Chondrocyte (in vitro differentiated cells): Measurements from ENCODE around the gene MGST3. TPM values are rescaled to one million over a fixed set of nuclear protein-coding genes. Genes with fewer than 3 reads are reported as not detected.

Experiments
- DNase-seq: peaks from one replicate; pipeline ENCODE4 v3.0.0; 2021; ENCODE audit warnings: mixed read lengths, low spot score
- H3K27ac Mint-ChIP-seq: one replicate; pipeline ENCODE4 v1.8.0; 2021; ENCODE audit warnings: mild to moderate bottlenecking, moderate library complexity, mixed read lengths; ENCODE audit not compliant: unreplicated experiment
- H3K27me3 Mint-ChIP-seq: 2 replicates; pipeline ENCODE4 v1.8.0; 2021; ENCODE audit warnings: low read depth, mixed read lengths
- H3K36me3 Mint-ChIP-seq: 2 replicates; pipeline ENCODE4 v1.8.0; 2021; ENCODE audit warnings: low read depth, mixed read lengths
- H3K4me1 Mint-ChIP-seq: 2 replicates; pipeline ENCODE4 v1.8.0; 2021; ENCODE audit warnings: low read depth, mild to moderate bottlenecking, mixed read lengths
- H3K4me3 Mint-ChIP-seq: one replicate; pipeline ENCODE4 v1.8.0; 2021; ENCODE audit warnings: mild to moderate bottlenecking, moderate library complexity, mixed read lengths; ENCODE audit not compliant: unreplicated experiment
- H3K9me3 Mint-ChIP-seq: 2 replicates; pipeline ENCODE4 v1.8.0; 2021; ENCODE audit warnings: low read depth, mixed read lengths
- CTCF ChIP-seq: fragments of 200-600 bp; sonication (generic); IDR thresholded peaks from 2 replicates; pipeline ENCODE4 v1.5.0; 2021; ENCODE audit warnings: antibody characterized with exemption, mild to moderate bottlenecking, moderate library complexity
- total RNA-seq: library from RNA; stranded (reverse); gene quantifications from 3 replicates; pipeline ENCODE4 v1.2.1, GENCODE V29; 2021

MGST3 gene
- total RNA-seq, 1 donor from 2014 or later, result 165 TPM

GRCh38 chr1:165619647-165620151, 11.3 kb upstream of the MGST3 start:
- TF ChIP-seq CTCF, result no peak
- no peak for DNase-seq
- no peak overlapping the region for H3K4me3 Mint-ChIP-seq
- H3K27me3 Mint-ChIP-seq, result peaks cover 48% of the 10 kb centered on the region
- peaks cover 2% of the 10 kb centered on the region for H3K9me3 Mint-ChIP-seq
- no peak overlapping the region for H3K27ac Mint-ChIP-seq
- no peaks in the 10 kb centered on the region for H3K4me1 Mint-ChIP-seq
- no peaks in the 10 kb centered on the region for H3K36me3 Mint-ChIP-seq

- TF ChIP-seq CTCF, result no peak
- no peak for DNase-seq
- Mint-ChIP-seq H3K9me3 (peaks cover under 1% of the 10 kb centered on the region), H3K36me3 (no peaks in the 10 kb centered on the region), H3K27ac (no peak overlapping the region), H3K4me3 (no peak overlapping the region), H3K27me3 (peaks cover 30% of the 10 kb centered on the region), H3K4me1 (no peaks in the 10 kb centered on the region)
Observed at GRCh38 chr1:165623624-165624023, 7.4 kb upstream of the MGST3 start.

GRCh38 chr1:165624441-165624840, 6.6 kb upstream of the MGST3 start:
- no peak overlapping the region for H3K4me3 Mint-ChIP-seq
- no peaks in the 10 kb centered on the region for H3K36me3 Mint-ChIP-seq
- no peaks in the 10 kb centered on the region for H3K9me3 Mint-ChIP-seq
- H3K27ac Mint-ChIP-seq, result no peak overlapping the region
- no peaks in the 10 kb centered on the region for H3K4me1 Mint-ChIP-seq
- peaks cover 30% of the 10 kb centered on the region for H3K27me3 Mint-ChIP-seq
- no peak for TF ChIP-seq CTCF
- DNase-seq, result no peak

- H3K27me3 Mint-ChIP-seq, result peaks cover 9% of the 10 kb centered on the region
- peaks cover 12% of the 10 kb centered on the region for H3K4me1 Mint-ChIP-seq
- H3K9me3 Mint-ChIP-seq, result no peaks in the 10 kb centered on the region
- no peak for TF ChIP-seq CTCF
- no peak for DNase-seq
- no peak overlapping the region for H3K27ac Mint-ChIP-seq
- no peak overlapping the region for H3K4me3 Mint-ChIP-seq
- H3K36me3 Mint-ChIP-seq, result no peaks in the 10 kb centered on the region
Observed at GRCh38 chr1:165628147-165628822, 2.7 kb upstream of the MGST3 start.

- peaks cover 5% of the 10 kb centered on the region for H3K27me3 Mint-ChIP-seq
- H3K4me1 Mint-ChIP-seq, result peaks cover 20% of the 10 kb centered on the region
- no peaks in the 10 kb centered on the region for H3K36me3 Mint-ChIP-seq
- TF ChIP-seq CTCF, result no peak
- no peak overlapping the region for H3K27ac Mint-ChIP-seq
- DNase-seq, result no peak
- no peaks in the 10 kb centered on the region for H3K9me3 Mint-ChIP-seq
- H3K4me3 Mint-ChIP-seq, result no peak overlapping the region
Observed at GRCh38 chr1:165629151-165629550, 1.9 kb upstream of the MGST3 start.
